Gastrocnemius medialis (tissue), 4 donors: ENCODE measurements around the gene CCDC186. TPM values are rescaled to one million over a fixed set of nuclear protein-coding genes. Genes with fewer than 3 reads are reported as not detected.

Experiments
- ATAC-seq, 2 donors: fragments of 150-250 bp; one replicate each; pipeline ENCODE4 v1.9.1; 2016
- DNase-seq, 2 donors: peaks; one replicate each; pipeline ENCODE4 v3.0.0-alpha.2; 2019
- H3K27ac ChIP-seq, 4 donors: fragments of 200-600 bp; sonication (generic); 1 replicate in 1 of 4; 2 replicates in 3 of 4; pipeline ENCODE4 v1.5.1; 2016 to 2018; ENCODE audit warnings: mild to moderate bottlenecking in 2 of 4, moderate library complexity in 1 of 4
- H3K27me3 ChIP-seq, 3 donors: fragments of 200-600 bp; sonication (generic) in 2 of 3; 1 replicate in 1 of 3; 2 replicates in 2 of 3; pipeline versions ENCODE4 v1.5.1 to v1.6.0; 2016 to 2019; ENCODE audit warnings: mild to moderate bottlenecking in 1 of 3, moderate library complexity in 1 of 3
- H3K36me3 ChIP-seq, 2 donors: fragments of 200-600 bp; sonication (generic) in 1 of 2; one replicate each; pipeline ENCODE4 v1.5.1; 2017 to 2018
- H3K4me1 ChIP-seq, 2 donors: fragments of 200-600 bp; sonication (generic) in 1 of 2; one replicate each; pipeline ENCODE4 v1.5.1; 2016 to 2017; ENCODE audit warnings: mild to moderate bottlenecking in 2 of 2
- H3K4me3 ChIP-seq, 4 donors: fragments of 200-600 bp; sonication (generic) in 3 of 4; 1 replicate in 1 of 4; 2 replicates in 3 of 4; pipeline ENCODE4 v1.5.1; 2016 to 2019; ENCODE audit warnings: mild to moderate bottlenecking in 2 of 4
- H3K9me3 ChIP-seq, 3 donors: fragments of 200-600 bp; sonication (generic) in 2 of 3; 1 replicate in 1 of 3; 2 replicates in 2 of 3; pipeline ENCODE4 v1.5.1; 2016 to 2019
- POLR2A ChIP-seq, 2 donors: fragments of 450-650 bp; IDR thresholded peaks; one replicate each; pipeline ENCODE4 v1.6.1; 2017; ENCODE audit warnings: antibody characterized with exemption in 2 of 2, mild to moderate bottlenecking in 2 of 2, moderate library complexity in 2 of 2
- in situ Hi-C, 4 donors: fragments of 200-750 bp; cut with MboI; loops; one replicate each; pipeline versions ENCODE4 v1.15.0 to v1.8.0; 2017; ENCODE audit warnings: low sequenced_read_pairs in 4 of 4
- intact Hi-C: fragments of 100-400 bp; cut with DNase I; formaldehyde crosslinking; loops from one replicate; pipeline ENCODE4 v1.15.1; 2023; ENCODE audit warnings: low total_unique reads
- total RNA-seq, 4 donors: library from RNA; depleted of rRNA; stranded (reverse); fragments of >200 nt; gene quantifications; one replicate each; pipeline versions ENCODE4 v1.1.0 to v1.2.3, GENCODE V29; 2016
- TF ChIP-seq, protein P1 (sequence below), 5 experiments: fragments of 450-650 bp in 3 of 5; fragments of 200-600 bp in 2 of 5; sonication (generic) in 2 of 5; IDR thresholded peaks in 4 of 5; conservative IDR thresholded peaks in 1 of 5; 1 replicate in 4 of 5; 2 replicates in 1 of 5; pipeline ENCODE4 v1.5.1; 2016 to 2019; ENCODE audit warnings: antibody characterized with exemption in 5 of 5, mild to moderate bottlenecking in 3 of 5, moderate library complexity in 3 of 5

The CCDC186 gene
- total RNA-seq, 4 donors from 2014 or later: 8.8 to 14.5 (median 9.8) TPM

GRCh38 chr10:114115661-114116445 is 58.1 kb downstream of the CCDC186 start:
- no peaks in the 10 kb centered on the region for H3K36me3 ChIP-seq
- TF ChIP-seq POLR2A (IDR thresholded peaks at IDR 0.05): no peak
- TF ChIP-seq, protein P1, sequence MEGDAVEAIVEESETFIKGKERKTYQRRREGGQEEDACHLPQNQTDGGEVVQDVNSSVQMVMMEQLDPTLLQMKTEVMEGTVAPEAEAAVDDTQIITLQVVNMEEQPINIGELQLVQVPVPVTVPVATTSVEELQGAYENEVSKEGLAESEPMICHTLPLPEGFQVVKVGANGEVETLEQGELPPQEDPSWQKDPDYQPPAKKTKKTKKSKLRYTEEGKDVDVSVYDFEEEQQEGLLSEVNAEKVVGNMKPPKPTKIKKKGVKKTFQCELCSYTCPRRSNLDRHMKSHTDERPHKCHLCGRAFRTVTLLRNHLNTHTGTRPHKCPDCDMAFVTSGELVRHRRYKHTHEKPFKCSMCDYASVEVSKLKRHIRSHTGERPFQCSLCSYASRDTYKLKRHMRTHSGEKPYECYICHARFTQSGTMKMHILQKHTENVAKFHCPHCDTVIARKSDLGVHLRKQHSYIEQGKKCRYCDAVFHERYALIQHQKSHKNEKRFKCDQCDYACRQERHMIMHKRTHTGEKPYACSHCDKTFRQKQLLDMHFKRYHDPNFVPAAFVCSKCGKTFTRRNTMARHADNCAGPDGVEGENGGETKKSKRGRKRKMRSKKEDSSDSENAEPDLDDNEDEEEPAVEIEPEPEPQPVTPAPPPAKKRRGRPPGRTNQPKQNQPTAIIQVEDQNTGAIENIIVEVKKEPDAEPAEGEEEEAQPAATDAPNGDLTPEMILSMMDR (IDR thresholded peaks at IDR 0.05 in 4 of 5, conservative IDR thresholded peaks at IDR 0.05 in 1 of 5): no peak
- no peak overlapping the region for H3K27ac ChIP-seq
- H3K27me3 ChIP-seq: no peaks in the 10 kb centered on the region
- ATAC-seq (no peak), DNase-seq (no peak)
- H3K4me1 ChIP-seq: no peaks in the 10 kb centered on the region
- in situ Hi-C loops (loop anchor here in 1 of 4 donors (25.0 kb wide), 1 partner anchor 404 kb away; no protein-coding TSS in a partner anchor), intact Hi-C loops (no loop called here)
- H3K4me3 ChIP-seq: no peak overlapping the region
- H3K9me3 ChIP-seq: no peaks in the 10 kb centered on the region

DNA sequence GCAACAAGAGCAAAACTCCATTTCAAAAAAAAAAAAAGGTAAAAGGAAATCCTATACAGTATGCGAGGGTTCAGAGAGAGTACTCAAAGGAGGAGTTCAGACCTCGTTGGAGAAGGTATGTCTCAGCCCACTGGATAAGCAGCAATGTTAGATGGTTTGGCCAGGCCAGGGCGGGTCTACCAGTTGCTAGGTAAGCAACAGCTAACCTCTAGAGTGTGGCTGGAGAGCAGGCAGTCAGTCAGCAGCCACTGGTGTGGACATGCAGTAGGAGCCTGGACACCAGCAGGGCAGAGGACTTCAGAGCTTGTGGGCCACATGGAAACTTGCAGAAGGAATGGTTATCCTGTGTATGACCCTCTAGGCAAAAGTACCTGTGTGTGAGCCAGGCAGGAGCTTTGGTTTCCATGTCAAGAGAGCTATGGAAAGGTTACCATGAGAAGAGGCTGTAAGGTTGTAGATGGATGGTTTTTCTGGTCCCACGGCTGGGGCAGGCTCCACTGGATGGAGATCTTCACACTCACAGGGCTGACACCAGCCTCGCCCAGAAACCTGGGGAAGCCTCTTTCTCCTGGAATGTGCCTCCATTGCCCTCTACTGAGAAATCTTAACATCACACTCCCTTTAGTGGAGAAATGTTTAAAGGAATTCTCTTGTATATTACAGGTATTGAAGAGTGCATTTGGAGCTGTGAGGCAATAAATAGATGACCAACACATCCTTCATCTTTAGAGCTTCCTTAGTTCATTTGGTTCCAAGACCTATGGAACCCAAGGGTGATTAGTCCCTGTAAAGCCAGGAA is 63.6 kb downstream of the CCDC186 start:
- H3K27me3 ChIP-seq: no peaks in the 10 kb centered on the region
- intact Hi-C loops: no loop called here
- in situ Hi-C loops: loop anchor here in 1 of 4 donors (25.0 kb wide), 1 partner anchor 398 kb away; no protein-coding TSS in a partner anchor
- DNase-seq (no peak), ATAC-seq (no peak)
- H3K36me3 ChIP-seq: no peaks in the 10 kb centered on the region
- no peaks in the 10 kb centered on the region for H3K4me1 ChIP-seq
- H3K4me3 ChIP-seq: no peak overlapping the region
- TF ChIP-seq POLR2A (IDR thresholded peaks at IDR 0.05): no peak
- TF ChIP-seq, protein P1 (IDR thresholded peaks at IDR 0.05 in 4 of 5, conservative IDR thresholded peaks at IDR 0.05 in 1 of 5): no peak
- H3K9me3 ChIP-seq: no peaks in the 10 kb centered on the region
- no peak overlapping the region for H3K27ac ChIP-seq

DNA sequence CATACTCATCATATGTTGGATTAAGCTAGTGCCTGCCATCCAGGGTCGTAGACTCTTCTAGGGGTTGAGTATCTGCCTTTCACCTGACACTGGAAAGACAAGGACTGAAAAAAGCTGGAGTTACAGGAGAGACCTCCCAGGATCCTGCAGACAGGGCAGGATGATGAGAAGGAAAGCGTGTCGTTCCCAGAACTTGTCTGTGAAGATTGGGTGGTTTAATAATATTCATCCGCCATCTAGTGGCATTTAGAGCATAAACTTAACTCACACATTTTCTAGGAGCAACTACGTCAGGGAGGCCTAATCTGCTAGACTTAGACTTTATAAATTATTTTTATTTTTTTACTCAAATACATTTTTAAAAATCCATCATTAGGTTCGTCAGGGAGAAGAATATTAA is 70.7 kb downstream of the CCDC186 start:
- peaks cover 3 to 6% of the 10 kb centered on the region in 2 donors for H3K4me1 ChIP-seq
- in situ Hi-C loops (loop anchor here (5.0 to 25.0 kb wide), 4 partner anchors 306 to 398 kb away; no protein-coding TSS in a partner anchor), intact Hi-C loops (loop anchor here (1.0 to 2.0 kb wide), 2 partner anchors 304 to 398 kb away; no protein-coding TSS in a partner anchor)

GRCh38 chr10:114102256-114102655 is 71.7 kb downstream of the CCDC186 start:
- H3K4me3 ChIP-seq: no peak overlapping the region
- TF ChIP-seq POLR2A (IDR thresholded peaks at IDR 0.05): no peak
- TF ChIP-seq, protein P1 (IDR thresholded peaks at IDR 0.05 in 4 of 5, conservative IDR thresholded peaks at IDR 0.05 in 1 of 5): no peak
- H3K27ac ChIP-seq: no peak overlapping the region
- intact Hi-C loops: loop anchor here (2.0 kb wide), 1 partner anchor 397 kb away; no protein-coding TSS in a partner anchor
- ATAC-seq (no peak), DNase-seq (no peak)
- peaks cover 10 to 16% (median 15%) of the 10 kb centered on the region in 3 donors for H3K27me3 ChIP-seq
- no peaks in the 10 kb centered on the region for H3K9me3 ChIP-seq
- in situ Hi-C loops: loop anchor here (5.0 to 25.0 kb wide), 4 partner anchors 305 to 397 kb away; no protein-coding TSS in a partner anchor
- H3K36me3 ChIP-seq: no peaks in the 10 kb centered on the region
- peaks cover 3 to 6% of the 10 kb centered on the region in 2 donors for H3K4me1 ChIP-seq

More for the DNA sequence above, 70.7 kb downstream of the CCDC186 start:
- Histone ChIP-seq H3K9me3 (no peaks in the 10 kb centered on the region), H3K4me3 (no peak overlapping the region), H3K27me3 (peaks cover 10 to 16% (median 15%) of the 10 kb centered on the region in 3 donors), H3K27ac (no peak overlapping the region), H3K36me3 (no peaks in the 10 kb centered on the region)
- TF ChIP-seq, protein P1 (IDR thresholded peaks at IDR 0.05 in 4 of 5, conservative IDR thresholded peaks at IDR 0.05 in 1 of 5): peak in 4 of 5 experiments; percentile 25 to 55 (median 40)
- no peak for TF ChIP-seq POLR2A (IDR thresholded peaks at IDR 0.05)
- ATAC-seq (peak in 1 of 2 donors; percentile 80), DNase-seq (no peak)
